ENCODE results near the gene FANK1. TPM values are rescaled to one million over a fixed set of nuclear protein-coding genes. Genes with fewer than 3 reads are reported as not detected.

The FANK1 gene
- polyA plus RNA-seq (ENCODE audit: insufficient read length in 3 of 3): 10 to 100 TPM in 1 of 3 donors, 1 to 10 TPM in 2; 7.8 to 13.4 (median 9.6) TPM

- DNase-seq (ENCODE audit: low read depth in 3 of 3, low spot score in 2 of 3): peak; percentile 62 to 84 (median 75)
These were observed at the start of gene FANK1 for GRCh38 chr10:125896088-125896934. Gene FANK1 (plus strand): TSS chr10:125896564. CDS start chr10:125896643, 79 bp downstream.

GRCh38 chr10:125846894-125847293 is 49.5 kb upstream of the FANK1 start:
- DNase-seq (ENCODE audit: low read depth in 3 of 3, low spot score in 2 of 3): no peak

DNA sequence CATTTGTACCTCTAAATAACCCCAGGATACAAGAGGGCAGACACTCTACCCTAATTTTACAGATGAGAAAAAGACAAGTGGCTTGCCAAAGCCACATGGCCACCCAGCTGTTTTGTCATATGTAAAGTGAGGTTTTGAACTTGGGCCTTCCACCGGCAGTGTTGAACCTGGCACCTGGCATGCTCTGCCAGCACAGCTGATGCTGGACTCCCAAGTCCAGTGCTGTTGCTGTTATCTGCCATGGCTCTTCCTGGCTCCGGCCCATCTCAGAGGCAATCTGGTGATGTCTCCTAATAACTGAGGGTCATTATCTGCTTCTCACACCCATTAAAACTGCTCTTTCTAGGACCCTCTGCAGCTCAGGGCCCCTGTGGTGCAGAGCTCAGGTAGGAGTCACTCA is 48.0 kb upstream of the FANK1 start:
- no peak for DNase-seq (ENCODE audit: low read depth in 3 of 3, low spot score in 2 of 3)

DNA sequence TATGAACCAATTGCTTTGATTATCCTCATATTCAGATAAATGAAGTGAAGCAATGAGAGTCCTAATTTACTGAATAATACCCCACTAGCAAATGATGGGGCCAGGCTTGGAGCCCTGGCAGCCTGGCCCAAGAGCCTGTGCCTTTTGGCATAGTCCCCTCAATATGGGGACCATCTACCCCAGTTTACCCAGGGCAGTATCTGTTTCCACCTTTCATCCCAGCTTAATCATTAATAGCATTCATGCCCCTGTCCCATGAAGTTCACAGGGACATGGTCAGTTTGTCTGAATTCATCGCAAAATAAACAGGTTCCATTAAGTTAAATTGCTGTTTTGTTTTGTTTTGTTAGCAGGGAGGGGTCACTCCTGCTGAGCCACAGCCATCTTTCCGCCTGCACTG is 47.5 kb upstream of the FANK1 start:
- no peak for DNase-seq (ENCODE audit: low read depth in 3 of 3, low spot score in 2 of 3)

- DNase-seq (ENCODE audit: low read depth in 3 of 3, low spot score in 2 of 3): no peak
These were observed 46.9 kb upstream of the FANK1 start for GRCh38 chr10:125849448-125849847.

DNA sequence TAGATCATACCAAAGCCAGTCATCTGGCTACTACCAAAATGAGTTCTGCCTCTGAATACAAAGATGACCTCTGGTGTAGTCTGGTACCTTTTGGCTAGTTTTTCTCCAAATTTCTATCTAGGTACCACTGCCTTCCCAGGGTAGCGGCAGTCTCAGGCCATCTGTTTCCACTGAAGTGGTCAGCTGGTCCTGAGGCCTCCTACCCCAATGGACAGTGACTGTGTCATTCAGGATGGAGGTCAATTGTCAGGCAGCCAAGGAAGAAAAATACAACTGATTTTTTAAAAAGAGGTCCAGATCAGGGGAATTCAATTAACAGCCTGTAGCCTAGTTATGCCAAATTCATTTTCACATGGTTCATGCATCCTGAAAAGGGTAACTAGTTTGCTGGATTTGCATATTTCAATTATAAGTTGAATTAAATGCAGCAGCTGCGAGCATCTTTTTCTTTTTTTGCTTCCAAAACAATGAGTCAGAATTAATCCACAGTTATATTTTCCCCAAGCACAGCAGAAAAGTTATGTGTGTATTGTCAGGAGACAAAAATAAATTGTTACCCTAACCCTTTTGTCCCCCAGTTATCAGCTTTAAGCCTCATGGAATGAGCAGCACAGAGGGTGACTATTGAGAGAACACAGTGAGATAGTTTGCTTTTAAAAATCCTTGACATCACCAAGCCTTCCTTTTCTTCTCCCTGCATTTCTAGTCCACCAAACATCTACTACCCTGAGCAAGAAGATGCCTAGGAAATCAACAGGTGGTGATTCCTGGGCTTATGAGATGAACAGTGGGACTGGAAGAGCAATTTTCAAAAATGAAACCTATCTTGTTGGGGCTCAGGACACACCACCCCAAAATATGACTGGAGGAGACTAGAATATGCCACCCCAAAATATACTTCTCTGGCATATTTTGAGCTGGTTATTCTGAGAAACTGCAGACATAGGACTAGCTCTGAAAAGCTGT is 45.3 kb upstream of the FANK1 start:
- no peak for DNase-seq (ENCODE audit: low read depth in 3 of 3, low spot score in 2 of 3)

- no peak for DNase-seq (ENCODE audit: low read depth in 3 of 3, low spot score in 2 of 3)
These were observed 43.9 kb upstream of the FANK1 start for GRCh38 chr10:125852487-125852886.

DNA sequence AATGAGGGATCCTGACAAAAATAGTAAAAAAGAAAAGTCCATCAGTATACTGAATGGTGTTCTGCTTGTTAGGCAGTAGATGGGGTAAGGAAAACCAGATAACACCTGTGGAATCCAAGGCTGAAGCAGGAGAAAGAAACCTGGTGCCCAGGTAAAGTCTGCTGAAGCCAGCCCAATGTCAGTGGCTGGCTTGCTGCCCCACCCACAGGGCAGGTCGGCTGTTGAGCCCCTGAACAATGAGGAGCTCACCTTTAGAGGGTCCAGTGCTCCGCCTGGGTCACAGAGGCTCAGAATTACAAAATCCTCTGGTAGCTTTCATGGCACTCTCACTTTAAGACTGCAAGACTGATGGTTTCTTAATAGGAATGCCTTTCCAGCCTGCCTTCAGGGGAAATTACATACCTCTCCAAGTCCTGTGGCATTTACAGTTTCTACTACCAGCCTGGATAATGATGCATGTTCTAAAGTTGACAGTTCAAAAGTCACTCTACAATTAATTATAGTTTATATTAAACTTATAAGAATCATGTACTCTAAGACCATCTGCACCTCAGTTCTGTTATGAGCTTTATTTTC is 39.1 kb upstream of the FANK1 start:
- DNase-seq (ENCODE audit: low read depth in 3 of 3, low spot score in 2 of 3): no peak

DNA sequence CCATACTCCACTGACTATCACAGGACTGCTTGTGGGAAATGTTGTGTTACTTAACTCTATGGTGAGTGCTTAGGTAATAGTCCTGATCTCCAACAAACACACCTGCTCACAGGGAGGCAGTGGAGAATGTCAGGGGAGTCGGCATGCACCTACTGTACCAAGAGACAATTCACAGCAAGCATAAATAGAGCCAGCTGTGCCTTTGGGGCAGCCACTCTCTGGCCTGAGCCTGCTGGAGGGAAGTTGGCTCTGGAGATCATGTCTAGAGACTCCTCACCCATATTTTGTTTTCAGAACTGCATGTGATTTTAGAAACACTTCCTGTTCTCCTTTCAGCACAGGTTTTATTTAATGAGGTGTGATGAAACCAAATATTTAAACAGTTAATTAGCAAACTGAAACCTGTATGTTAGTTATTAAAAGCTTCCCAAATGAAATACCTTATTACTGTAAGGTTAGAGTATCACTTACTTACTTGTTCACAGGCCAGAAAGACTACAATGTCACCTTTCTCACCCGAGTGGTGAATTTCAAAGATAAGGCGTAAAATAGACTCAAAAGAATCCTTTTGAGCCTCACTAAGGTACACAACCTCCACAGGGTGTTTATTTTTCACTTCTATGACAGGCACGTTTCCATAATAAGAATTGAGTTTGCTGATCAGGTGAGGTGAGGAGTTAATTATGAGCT is 37.1 kb upstream of the FANK1 start:
- no peak for DNase-seq (ENCODE audit: low read depth in 3 of 3, low spot score in 2 of 3)

- no peak for DNase-seq (ENCODE audit: low read depth in 3 of 3, low spot score in 2 of 3)
These were observed 31.2 kb upstream of the FANK1 start for GRCh38 chr10:125865120-125865519.

GRCh38 chr10:125866421-125867029 is 29.8 kb upstream of the FANK1 start:
- DNase-seq (ENCODE audit: low read depth in 3 of 3, low spot score in 2 of 3): no peak

- DNase-seq (ENCODE audit: low read depth in 3 of 3, low spot score in 2 of 3): no peak
These were observed 27.9 kb upstream of the FANK1 start for GRCh38 chr10:125868372-125868975.

DNA sequence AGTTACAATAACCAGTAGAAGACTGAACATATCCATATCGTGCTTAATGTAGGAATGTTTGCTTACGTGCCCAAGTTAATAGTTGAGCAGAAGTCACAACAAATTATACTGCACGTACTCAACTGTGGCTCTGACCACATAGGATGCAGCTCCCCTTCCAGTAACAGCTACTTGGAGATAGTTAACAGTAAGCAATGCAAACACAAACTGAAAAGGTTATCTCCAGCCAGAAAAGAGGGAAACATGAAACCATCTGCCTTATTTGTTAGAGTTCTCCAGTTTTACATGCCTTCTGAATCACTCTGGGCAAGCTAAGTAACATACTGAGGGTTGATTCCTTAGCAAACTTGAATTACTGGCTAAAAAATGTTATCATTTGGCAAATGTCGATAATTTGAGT is 25.0 kb upstream of the FANK1 start:
- no peak for DNase-seq (ENCODE audit: low read depth in 3 of 3, low spot score in 2 of 3)

DNA sequence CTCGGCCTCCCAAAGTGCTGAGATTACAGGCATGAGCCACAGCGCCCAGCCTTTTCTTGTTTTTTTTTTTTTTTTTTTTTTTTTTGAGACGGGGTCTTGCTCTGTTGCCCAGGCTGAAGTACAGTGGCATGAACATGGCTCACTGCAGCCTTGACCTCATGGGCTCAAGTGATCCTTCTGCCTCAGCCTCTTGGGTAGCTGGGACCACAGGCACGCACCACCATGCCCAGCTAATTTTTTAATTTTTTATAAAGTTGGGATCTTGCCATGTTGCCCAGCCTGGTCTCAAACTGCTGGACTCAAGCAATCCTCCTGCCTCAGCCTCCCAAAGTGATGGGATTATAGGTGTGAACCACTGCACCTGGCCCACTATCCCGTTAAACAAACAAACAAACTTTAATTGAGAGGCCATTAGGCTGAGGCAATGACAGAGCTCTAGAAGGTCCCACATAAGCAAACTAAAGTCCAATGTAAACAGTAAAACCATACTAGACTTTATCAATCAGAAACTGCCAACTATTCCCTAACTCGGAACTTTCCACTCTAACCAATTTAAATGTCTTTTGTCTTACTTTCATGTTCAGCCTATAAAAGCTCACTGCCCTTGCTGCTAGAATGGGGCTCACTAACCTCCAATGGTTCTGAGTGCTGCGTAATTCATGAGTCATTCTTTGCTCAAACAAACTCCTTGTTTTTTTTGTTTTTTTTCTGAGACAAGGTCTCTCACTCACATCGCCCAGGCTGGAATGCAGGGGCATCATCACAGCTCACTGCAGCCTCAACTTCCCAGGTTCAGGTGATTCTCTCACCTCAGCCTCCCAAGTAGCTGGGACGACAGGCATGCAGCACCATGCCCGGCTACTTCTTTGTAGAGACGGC is 17.2 kb upstream of the FANK1 start:
- DNase-seq (ENCODE audit: low read depth in 3 of 3, low spot score in 2 of 3): no peak

GRCh38 chr10:125880719-125881118 is 15.6 kb upstream of the FANK1 start:
- DNase-seq (ENCODE audit: low read depth in 3 of 3, low spot score in 2 of 3): no peak

- DNase-seq (ENCODE audit: low read depth in 3 of 3, low spot score in 2 of 3): no peak
These were observed 15.2 kb upstream of the FANK1 start, which contains the start of gene DHX32 for GRCh38 chr10:125881192-125881591. Gene DHX32 (minus strand): TSS chr10:125881292. CDS start chr10:125880824, 468 bp downstream.

DNA sequence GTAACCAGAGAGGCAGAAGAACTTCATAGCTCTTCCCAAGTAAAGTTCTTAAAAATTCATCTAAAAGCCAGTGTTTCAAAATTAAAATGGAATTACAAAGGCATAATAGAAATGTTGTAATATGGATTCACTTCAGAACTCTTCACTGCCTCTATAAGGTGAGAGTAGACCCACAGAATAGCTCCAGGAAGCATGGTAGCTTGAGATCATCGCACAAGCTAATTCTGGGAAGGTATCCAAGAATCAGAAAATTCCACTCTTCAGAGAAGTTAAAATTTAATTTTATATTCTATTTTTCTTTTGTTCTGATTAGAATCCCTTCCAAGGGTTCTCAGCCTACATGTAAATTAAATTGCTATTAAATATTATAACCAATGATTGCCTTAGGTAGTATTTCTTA is 13.8 kb upstream of the FANK1 start:
- DNase-seq (ENCODE audit: low read depth in 3 of 3, low spot score in 2 of 3): no peak

- DNase-seq (ENCODE audit: low read depth in 3 of 3, low spot score in 2 of 3): no peak
These were observed 13.2 kb upstream of the FANK1 start for GRCh38 chr10:125883211-125883610.
